SU-DHL-6 (cell line): ENCODE measurements around the gene JPH3.

Source experiments
- EZH2phosphoT487 ChIP-seq: fragments of 200-600 bp; sonication (generic), shearing (Covaris generic); conservative IDR thresholded peaks from 2 replicates; pipeline ENCODE4 v1.6.1; 2018; ENCODE audit warnings: mild to moderate bottlenecking, antibody characterized with exemption, low read length, moderate library complexity, mixed read lengths
- TF ChIP-seq, protein P1 (sequence below): fragments of 200-600 bp; sonication (generic); IDR thresholded peaks from one replicate; pipeline ENCODE4 v1.5.1; 2017; ENCODE audit warnings: antibody characterized with exemption, mild to moderate bottlenecking, low read length, moderate library complexity; ENCODE audit not compliant: insufficient read depth, poor library complexity, severe bottlenecking

DNA sequence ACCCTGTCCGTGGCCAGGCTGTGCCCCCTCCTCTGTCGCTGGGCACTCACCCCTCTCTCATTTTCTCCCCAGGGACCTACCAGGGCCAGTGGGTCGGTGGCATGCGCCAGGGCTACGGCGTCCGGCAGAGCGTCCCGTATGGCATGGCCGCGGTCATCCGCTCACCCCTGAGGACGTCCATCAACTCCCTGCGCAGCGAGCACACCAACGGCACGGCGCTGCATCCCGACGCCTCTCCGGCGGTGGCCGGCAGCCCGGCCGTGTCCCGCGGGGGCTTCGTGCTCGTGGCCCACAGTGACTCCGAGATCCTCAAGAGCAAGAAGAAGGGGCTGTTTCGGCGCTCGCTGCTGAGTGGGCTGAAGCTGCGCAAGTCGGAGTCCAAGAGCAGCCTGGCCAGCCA is 41.9 kb downstream of the JPH3 start:
- TF ChIP-seq, protein P1, sequence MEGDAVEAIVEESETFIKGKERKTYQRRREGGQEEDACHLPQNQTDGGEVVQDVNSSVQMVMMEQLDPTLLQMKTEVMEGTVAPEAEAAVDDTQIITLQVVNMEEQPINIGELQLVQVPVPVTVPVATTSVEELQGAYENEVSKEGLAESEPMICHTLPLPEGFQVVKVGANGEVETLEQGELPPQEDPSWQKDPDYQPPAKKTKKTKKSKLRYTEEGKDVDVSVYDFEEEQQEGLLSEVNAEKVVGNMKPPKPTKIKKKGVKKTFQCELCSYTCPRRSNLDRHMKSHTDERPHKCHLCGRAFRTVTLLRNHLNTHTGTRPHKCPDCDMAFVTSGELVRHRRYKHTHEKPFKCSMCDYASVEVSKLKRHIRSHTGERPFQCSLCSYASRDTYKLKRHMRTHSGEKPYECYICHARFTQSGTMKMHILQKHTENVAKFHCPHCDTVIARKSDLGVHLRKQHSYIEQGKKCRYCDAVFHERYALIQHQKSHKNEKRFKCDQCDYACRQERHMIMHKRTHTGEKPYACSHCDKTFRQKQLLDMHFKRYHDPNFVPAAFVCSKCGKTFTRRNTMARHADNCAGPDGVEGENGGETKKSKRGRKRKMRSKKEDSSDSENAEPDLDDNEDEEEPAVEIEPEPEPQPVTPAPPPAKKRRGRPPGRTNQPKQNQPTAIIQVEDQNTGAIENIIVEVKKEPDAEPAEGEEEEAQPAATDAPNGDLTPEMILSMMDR, result no peak
- TF ChIP-seq EZH2phosphoT487, result no peak
